A673 (cell line): ENCODE data around the gene LHB. TPM values are rescaled to one million over a fixed set of nuclear protein-coding genes. Genes with fewer than 3 reads are reported as not detected.

Experiments
- Bru-seq: library from RNA; stranded (reverse); fragments of 400-500 nt; gene quantifications from one replicate; lab custom pipeline; 2021; lab: Mats Ljungman, UMichigan
- BruChase-seq, 2 experiments: library from RNA; stranded (reverse); fragments of 400-500 nt; gene quantifications; one replicate each; lab custom pipeline; 2021; lab: Mats Ljungman, UMichigan
- BruUV-seq: library from RNA; stranded (reverse); fragments of 400-500 nt; replicated peaks from 2 replicates; lab custom pipeline; 2021; lab: Mats Ljungman, UMichigan
- CTCF ChIA-PET: fragments of 300-600 bp; sonication (Branson Sonifier 250); formaldehyde crosslinking; loops from one replicate; lab custom pipeline; 2022; ENCODE audit warnings: antibody characterized with exemption; lab: Charles Lee
- POLR2A ChIA-PET: fragments of 300-600 bp; sonication (Branson Sonifier 250); formaldehyde crosslinking; loops from one replicate; lab custom pipeline; 2022; ENCODE audit warnings: antibody characterized with exemption; ENCODE audit not compliant: low non-redundant PET; lab: Charles Lee
- DNase-seq: peaks from one replicate; pipeline ENCODE4 v3.0.0-alpha.2; 2015; ENCODE audit warnings: low spot score
- H3K27ac ChIP-seq: fragments of 200-600 bp; sonication (generic); 2 replicates; pipeline ENCODE4 v1.5.1; 2016; ENCODE audit warnings: mixed run types, low read depth, mild to moderate bottlenecking, mixed read lengths, antibody characterized with exemption, low read length; ENCODE audit not compliant: poor library complexity, severe bottlenecking
- H3K27me3 ChIP-seq: fragments of 200-600 bp; sonication (generic); replicated peaks from 2 replicates; pipeline ENCODE4 v1.6.1; 2017; ENCODE audit warnings: mixed run types, low read depth, mild to moderate bottlenecking, mixed read lengths, antibody characterized with exemption, low read length; ENCODE audit not compliant: insufficient read depth, poor library complexity
- H3K36me3 ChIP-seq: fragments of 200-600 bp; sonication (generic); 2 replicates; pipeline ENCODE4 v1.6.1; 2016; ENCODE audit warnings: mixed run types, mild to moderate bottlenecking, mixed read lengths, antibody characterized with exemption, low read length; ENCODE audit not compliant: insufficient read depth, poor library complexity, severe bottlenecking
- H3K4me1 ChIP-seq: fragments of 200-600 bp; sonication (generic); 2 replicates; pipeline ENCODE4 v1.6.1; 2017; ENCODE audit warnings: mixed run types, mild to moderate bottlenecking, mixed read lengths, antibody characterized with exemption, low read length; ENCODE audit not compliant: insufficient read depth, poor library complexity, severe bottlenecking
- H3K4me3 ChIP-seq: fragments of 200-600 bp; sonication (generic); 2 replicates; pipeline ENCODE4 v1.5.1; 2016; ENCODE audit warnings: low read depth, mixed run types, mild to moderate bottlenecking, mixed read lengths, low read length; ENCODE audit not compliant: poor library complexity, severe bottlenecking
- H3K9me3 ChIP-seq: fragments of 200-600 bp; sonication (generic); 2 replicates; pipeline ENCODE4 v1.6.1; 2016; ENCODE audit warnings: mixed run types, low read depth, mild to moderate bottlenecking, mixed read lengths, antibody characterized with exemption, low read length; ENCODE audit not compliant: poor library complexity, severe bottlenecking
- CTCF ChIP-seq: fragments of 300-800, 200-600 bp; sonication (generic); conservative IDR thresholded peaks from 2 replicates; pipeline ENCODE4 v1.5.1; 2017; ENCODE audit warnings: low read depth, mild to moderate bottlenecking, antibody characterized with exemption, low read length, moderate library complexity, mixed read lengths
- EZH2 ChIP-seq: fragments of 200-600 bp; sonication (generic); IDR thresholded peaks from 2 replicates; pipeline ENCODE4 v1.6.1; 2017; ENCODE audit warnings: borderline replicate concordance, low read depth, mild to moderate bottlenecking, mixed read lengths, antibody characterized with exemption, low read length; ENCODE audit not compliant: poor library complexity, severe bottlenecking
- intact Hi-C: fragments of 100-400 bp; cut with micrococcal nuclease; formaldehyde crosslinking; loops from one replicate; pipeline ENCODE4 v1.10.0; 2022; ENCODE audit not compliant: unreplicated experiment
- long read RNA-seq: library from polyadenylated mRNA; stranded (forward); transcript quantifications from one replicate; pipeline ENCODE4 v2.0.0, GENCODE V29; 2022
- total RNA-seq: library from RNA; stranded (reverse); gene quantifications from 2 replicates; pipeline ENCODE4 v1.2.3, GENCODE V29; 2021

LHB gene
- total RNA-seq (not detected in 2 replicates), Bru-seq, nascent RNA (not detected), BruChase-seq, experiment 1, labeled RNA remaining after a 2-hour chase (not detected), BruChase-seq, experiment 2, labeled RNA remaining after a 6-hour chase (not detected)
- long read RNA-seq, result 0 reads

DNA sequence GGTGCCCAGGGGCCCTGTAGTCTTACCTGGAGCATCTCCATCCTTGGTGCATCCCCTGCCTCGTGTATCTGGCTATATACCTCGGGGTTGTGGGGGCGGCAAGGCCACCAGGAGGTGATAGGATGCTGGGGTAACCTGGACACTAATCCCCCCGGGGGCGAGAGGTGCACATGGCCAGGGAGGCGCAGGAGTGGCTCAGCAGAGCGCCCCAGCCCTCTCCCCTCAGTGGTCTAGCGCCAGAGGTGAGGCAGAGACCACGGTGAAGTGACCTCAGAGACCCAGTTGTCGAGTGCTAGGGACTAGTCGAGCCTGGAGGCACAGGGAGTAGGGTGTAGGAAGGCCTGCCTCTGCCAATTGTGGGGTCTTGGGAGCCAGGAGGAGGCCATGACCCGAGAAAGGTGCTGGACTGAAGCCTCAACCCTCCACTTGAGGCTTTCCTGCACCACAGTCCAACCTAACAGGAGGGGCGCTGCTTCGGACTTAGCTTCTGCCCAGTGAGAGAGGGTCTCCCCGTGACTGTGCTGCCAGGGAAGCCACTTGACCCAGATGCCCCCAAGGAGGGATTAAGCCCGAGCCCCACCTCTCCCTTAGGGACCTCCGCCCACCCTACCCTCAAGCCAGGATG lies at the start of gene LHB:
Gene LHB (minus strand): TSS at position 51 of the 625 bp plus-strand sequence. CDS start 10 bp downstream, at position 41.
- peak within 1 kb of the TSS; percentile 49 for H3K4me3 ChIP-seq
- intact Hi-C loops, result no loop called here
- H3K4me1 ChIP-seq, result peaks cover 15% of the 10 kb centered on the region
- ChIA-PET POLR2A (no interaction called here), CTCF (interaction anchor here (0.6 to 0.9 kb wide), 2 partner anchors 17 to 47 kb away, joined by 3 read pairs; no protein-coding TSS in a partner anchor)
- H3K9me3 ChIP-seq, result no peaks in the 10 kb centered on the region
- BruUV-seq, result no TSS peak
- H3K36me3 ChIP-seq, result peaks cover 10% of the 10 kb centered on the region
- H3K27ac ChIP-seq, result no peak within 1 kb of the TSS
- H3K27me3 ChIP-seq, result no peaks in the 10 kb centered on the region
- TF ChIP-seq CTCF (no peak), EZH2 (no peak)
- DNase-seq, result no peak

- intact Hi-C loops, result no loop called here
- no peaks in the 10 kb centered on the region for H3K36me3 ChIP-seq
- DNase-seq, result no peak
- POLR2A ChIA-PET, result no interaction called here
- no peak overlapping the region for H3K4me3 ChIP-seq
- CTCF ChIA-PET, result interaction anchor here (1.5 kb wide), 1 partner anchor 66 kb away, joined by 4 read pairs; no protein-coding TSS in a partner anchor
- TF ChIP-seq EZH2, result no peak
- no peak for TF ChIP-seq CTCF
- no peak overlapping the region for H3K27ac ChIP-seq
- H3K9me3 ChIP-seq, result no peaks in the 10 kb centered on the region
- H3K27me3 ChIP-seq, result no peaks in the 10 kb centered on the region
- BruUV-seq, result no TSS peak
- H3K4me1 ChIP-seq, result peaks cover 9% of the 10 kb centered on the region
Observed at GRCh38 chr19:49065905-49066512, 49.1 kb upstream of the LHB start.

DNA sequence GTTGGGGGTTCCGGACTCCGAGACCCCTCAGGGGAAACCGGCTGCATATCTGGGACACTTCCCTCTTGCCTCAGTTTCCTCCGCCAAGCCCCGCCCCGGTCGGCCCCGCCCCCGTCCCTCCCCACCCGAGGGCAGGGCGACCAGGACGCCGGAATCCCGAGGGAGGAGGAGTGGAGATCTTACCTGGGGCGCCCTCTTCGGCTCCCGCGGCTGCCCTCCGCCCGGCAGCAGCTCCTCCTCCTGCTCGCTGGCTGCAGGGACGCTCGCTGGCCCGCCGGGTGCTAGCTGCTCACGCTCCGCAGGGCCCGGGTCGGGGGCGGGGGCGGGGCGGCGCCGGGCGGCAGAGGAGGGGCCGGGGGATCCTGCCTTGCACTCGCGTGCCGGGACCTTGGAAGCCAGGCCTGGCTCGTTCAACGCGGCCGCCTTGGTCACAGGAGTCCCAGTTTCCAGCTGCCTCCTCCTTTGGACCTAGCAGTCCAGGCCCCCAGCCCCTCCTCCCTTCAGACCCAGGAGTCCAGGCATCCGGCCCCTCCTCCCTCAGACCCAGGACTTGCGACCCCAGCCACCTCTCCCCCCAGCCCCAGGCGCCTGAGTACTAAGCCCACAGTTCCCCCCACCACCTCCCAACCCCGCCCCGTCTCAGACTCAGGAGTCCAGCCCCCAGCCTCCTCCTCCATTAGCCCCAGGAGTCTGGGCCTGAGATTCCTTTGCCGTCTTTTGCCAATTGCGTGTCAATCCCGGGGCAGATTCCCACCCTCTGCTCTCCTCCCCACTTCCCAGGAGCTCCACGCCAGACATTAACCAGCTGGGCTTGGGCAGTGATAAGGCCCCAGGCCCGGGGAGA lies 48.1 kb upstream of the LHB start, which contains the start of gene NTF4:
Gene NTF4 (minus strand): TSS at position 51 of the 844 bp plus-strand sequence. CDS start 2,821 bp downstream, outside the sequence.
- peaks cover 9% of the 10 kb centered on the region for H3K4me1 ChIP-seq
- BruUV-seq, result no TSS peak
- TF ChIP-seq CTCF (no peak), EZH2 (no peak)
- CTCF ChIA-PET, result interaction anchor here (1.5 kb wide), 1 partner anchor 65 kb away, joined by 4 read pairs; no protein-coding TSS in a partner anchor
- no peaks in the 10 kb centered on the region for H3K9me3 ChIP-seq
- peak; percentile 40 for DNase-seq
- H3K36me3 ChIP-seq, result no peaks in the 10 kb centered on the region
- H3K4me3 ChIP-seq, result peak within 1 kb of the TSS; percentile 45
- H3K27me3 ChIP-seq, result no peaks in the 10 kb centered on the region
- no peak within 1 kb of the TSS for H3K27ac ChIP-seq
- POLR2A ChIA-PET, result no interaction called here
- intact Hi-C loops, result no loop called here
